DLD1 (cell line): ENCODE results near the gene FLT4.

ENCODE experiments used
- in situ Hi-C: cut with HindIII; loops from 2 replicates; pipeline ENCODE4 v1.10.0; 2017; ENCODE audit warnings: low sequenced_read_pairs

Gene FLT4

GRCh38 chr5:180553530-180553929 is 95.9 kb downstream of the FLT4 start:
- in situ Hi-C loops, result loop anchor here (5.0 kb wide), 1 partner anchor 56 kb away; no protein-coding TSS in a partner anchor
